Neural cell (in vitro differentiated cells): ENCODE results near the gene MAD1L1. TPM values are rescaled to one million over a fixed set of nuclear protein-coding genes. Genes with fewer than 3 reads are reported as not detected.

Experiments
- H2AFZ ChIP-seq: fragments of 200-600, 300-800 bp; sonication (generic), shearing (Covaris generic); 2 replicates; pipeline ENCODE4 v1.6.0; 2014; ENCODE audit warnings: low read depth, mild to moderate bottlenecking, antibody characterized with exemption, low read length, moderate library complexity
- H3F3A ChIP-seq: fragments of 200-600 bp; shearing (Covaris generic); 2 replicates; pipeline ENCODE4 v1.6.1; 2016; ENCODE audit warnings: mild to moderate bottlenecking, moderate library complexity, mixed read lengths, antibody characterized with exemption, low read length; ENCODE audit not compliant: insufficient read depth, poor library complexity, severe bottlenecking
- H3K27ac ChIP-seq: fragments of 200-600, 300-800 bp; sonication (generic), shearing (Covaris generic); 2 replicates; pipeline ENCODE4 v1.5.1; 2014; ENCODE audit warnings: mild to moderate bottlenecking, low read length, moderate library complexity
- H3K27me3 ChIP-seq: fragments of 300-800, 200-600 bp; sonication (generic), shearing (Covaris generic); 2 replicates; pipeline ENCODE4 v1.6.0; 2014; ENCODE audit warnings: mild to moderate bottlenecking, low read depth, low read length, moderate library complexity; ENCODE audit not compliant: insufficient read depth
- H3K36me3 ChIP-seq: fragments of 300-800, 200-600 bp; sonication (generic), shearing (Covaris generic); 2 replicates; pipeline ENCODE4 v1.5.1; 2014; ENCODE audit warnings: mild to moderate bottlenecking, antibody characterized with exemption, low read length, moderate library complexity; ENCODE audit not compliant: insufficient read depth
- H3K4me2 ChIP-seq: fragments of 300-800, 200-600 bp; sonication (generic), shearing (Covaris generic); 2 replicates; pipeline ENCODE4 v1.6.0; 2014; ENCODE audit warnings: mild to moderate bottlenecking, low read length
- H3K4me3 ChIP-seq: fragments of 300-800, 200-600 bp; sonication (generic), shearing (Covaris generic); 2 replicates; pipeline ENCODE4 v1.5.1; 2014; ENCODE audit warnings: mild to moderate bottlenecking, low read length, moderate library complexity
- H3K79me2 ChIP-seq: fragments of 200-600 bp; shearing (Covaris generic); replicated peaks from 2 replicates; pipeline ENCODE4 v1.6.0; 2014; ENCODE audit warnings: mild to moderate bottlenecking, low read length, moderate library complexity; ENCODE audit not compliant: insufficient read depth
- H3K9ac ChIP-seq: fragments of 300-800, 200-600 bp; sonication (generic), shearing (Covaris generic); 2 replicates; pipeline ENCODE4 v1.6.1; 2016; ENCODE audit warnings: mild to moderate bottlenecking, low read length, mixed read lengths
- H3K9me2 ChIP-seq: fragments of 200-600 bp; shearing (Covaris generic); 2 replicates; pipeline ENCODE4 v1.6.1; 2016; ENCODE audit warnings: mild to moderate bottlenecking, low read length, mixed read lengths; ENCODE audit not compliant: insufficient read depth
- H3K9me3 ChIP-seq: fragments of 200-600, 300-800 bp; sonication (generic), shearing (Covaris generic); 2 replicates; pipeline ENCODE4 v1.6.1; 2016; ENCODE audit warnings: mild to moderate bottlenecking, mixed run types, low read length, moderate library complexity, mixed read lengths
- H4K20me1 ChIP-seq: fragments of 200-600 bp; shearing (Covaris generic); 2 replicates; pipeline ENCODE4 v1.6.1; 2016; ENCODE audit warnings: mild to moderate bottlenecking, mixed run types; ENCODE audit not compliant: insufficient read depth
- CTCF ChIP-seq: fragments of 450-650 bp; IDR thresholded peaks from 2 replicates; pipeline ENCODE4 v1.5.1; 2014; ENCODE audit warnings: antibody characterized with exemption, mild to moderate bottlenecking, moderate library complexity; ENCODE audit not compliant: poor library complexity, severe bottlenecking
- EP300 ChIP-seq: fragments of 450-650 bp; conservative IDR thresholded peaks from 2 replicates; pipeline ENCODE4 v1.6.1; 2014; ENCODE audit warnings: antibody characterized with exemption, mild to moderate bottlenecking, moderate library complexity; ENCODE audit not compliant: poor library complexity, severe bottlenecking
- EZH2 ChIP-seq: fragments of 200-600, 300-800 bp; shearing (Covaris generic), sonication (generic); IDR thresholded peaks from 2 replicates; pipeline ENCODE4 v1.6.1; 2014; ENCODE audit warnings: antibody characterized with exemption, low read length, borderline replicate concordance, mild to moderate bottlenecking; ENCODE audit not compliant: insufficient read depth, poor library complexity, severe bottlenecking
- MXI1 ChIP-seq: fragments of 450-650 bp; conservative IDR thresholded peaks from 2 replicates; pipeline ENCODE4 v1.6.1; 2014; ENCODE audit warnings: antibody characterized with exemption, mild to moderate bottlenecking; ENCODE audit not compliant: poor library complexity, severe bottlenecking
- POLR2AphosphoS5 ChIP-seq: IDR thresholded peaks from 2 replicates; pipeline ENCODE4 v1.6.1; 2012
- RAD21 ChIP-seq: fragments of 450-650 bp; conservative IDR thresholded peaks from 2 replicates; pipeline ENCODE4 v1.6.1; 2014; ENCODE audit warnings: antibody characterized with exemption, mild to moderate bottlenecking, moderate library complexity
- REST ChIP-seq: IDR thresholded peaks from 2 replicates; pipeline ENCODE4 v1.6.1; 2012; ENCODE audit warnings: borderline replicate concordance
- SMC3 ChIP-seq: fragments of 450-650 bp; conservative IDR thresholded peaks from 2 replicates; pipeline ENCODE4 v1.6.1; 2014; ENCODE audit warnings: antibody characterized with exemption, mild to moderate bottlenecking, moderate library complexity; ENCODE audit not compliant: poor library complexity
- TAF1 ChIP-seq: IDR thresholded peaks from 2 replicates; pipeline ENCODE4 v1.6.1; 2012; ENCODE audit warnings: low read depth
- polyA plus RNA-seq: library from polyadenylated mRNA; depleted of rRNA; stranded (reverse); fragments of >200 nt; gene quantifications from 2 replicates; pipeline ENCODE4 v1.2.3, GENCODE V29; 2014

The MAD1L1 gene
- polyA plus RNA-seq, 1 donor from 2014 or later = 31.4 TPM

- Histone ChIP-seq H3K9ac (no peak overlapping the region), H3K27ac (no peak overlapping the region), H3K79me2 (no peaks in the 10 kb centered on the region), H4K20me1 (no peaks in the 10 kb centered on the region), H3K9me2 (no peaks in the 10 kb centered on the region), H3K9me3 (no peaks in the 10 kb centered on the region), H3K4me3 (no peak overlapping the region), H3K36me3 (no peaks in the 10 kb centered on the region), H3K4me2 (no peak overlapping the region), H3K27me3 (no peaks in the 10 kb centered on the region), H3F3A (no peaks in the 10 kb centered on the region), H2AFZ (no peak overlapping the region)
- no peak for TF ChIP-seq SMC3
- no peak for TF ChIP-seq RAD21
- no peak for TF ChIP-seq EP300
- no peak for TF ChIP-seq EZH2
- no peak for TF ChIP-seq REST
- TF ChIP-seq CTCF = no peak
- TF ChIP-seq MXI1 = no peak
- no peak for TF ChIP-seq POLR2AphosphoS5
- no peak for TF ChIP-seq TAF1
These were observed 370.2 kb downstream of the MAD1L1 start for GRCh38 chr7:1862560-1862959.

GRCh38 chr7:1861799-1862458, 370.8 kb downstream of the MAD1L1 start:
- Histone ChIP-seq H3K4me2 (no peak overlapping the region), H3K4me3 (no peak overlapping the region)

More at GRCh38 chr7:1861799-1862458, 370.8 kb downstream of the MAD1L1 start:
- no peaks in the 10 kb centered on the region for H3K27me3 ChIP-seq
- no peaks in the 10 kb centered on the region for H3K9me2 ChIP-seq
- H3F3A ChIP-seq = no peaks in the 10 kb centered on the region
- H4K20me1 ChIP-seq = no peaks in the 10 kb centered on the region
- H3K9ac ChIP-seq = no peak overlapping the region
- H3K79me2 ChIP-seq = no peaks in the 10 kb centered on the region
- H2AFZ ChIP-seq = no peak overlapping the region
- H3K27ac ChIP-seq = no peak overlapping the region
- TF ChIP-seq EP300 (no peak), REST (no peak), POLR2AphosphoS5 (no peak), EZH2 (no peak), SMC3 (no peak), TAF1 (no peak), CTCF (no peak), RAD21 (no peak), MXI1 (no peak)
- H3K9me3 ChIP-seq = no peaks in the 10 kb centered on the region
- H3K36me3 ChIP-seq = no peaks in the 10 kb centered on the region
